SK-N-SH treated with all-trans-retinoic acid at 6 μM for 48 hours (cell line): Measurements from ENCODE around the gene FAM171A2.

Source experiments
- CREB5 ChIP-seq: fragments of 250-450 bp; sonication (Bioruptor Pico); IDR thresholded peaks from 2 replicates; pipeline ENCODE4 v1.5.1; 2020; ENCODE audit warnings: low read depth, mild to moderate bottlenecking, moderate library complexity
- ESRRG ChIP-seq: fragments of 250-450 bp; sonication (Bioruptor Pico); IDR thresholded peaks from 2 replicates; pipeline ENCODE4 v1.6.1; 2021; ENCODE audit warnings: mild to moderate bottlenecking
- PATZ1 ChIP-seq: fragments of 250-450 bp; sonication (Bioruptor Pico); IDR thresholded peaks from 2 replicates; pipeline ENCODE4 v1.8.0; 2020; ENCODE audit warnings: mild to moderate bottlenecking, moderate library complexity, borderline replicate concordance
- PPARA ChIP-seq: fragments of 250-450 bp; sonication (Bioruptor Pico); IDR thresholded peaks from 2 replicates; pipeline ENCODE4 v1.5.0; 2020; ENCODE audit warnings: mild to moderate bottlenecking, borderline replicate concordance
- TOX ChIP-seq: fragments of 250-450 bp; sonication (Bioruptor Pico); IDR thresholded peaks from 2 replicates; pipeline ENCODE4 v1.8.0; 2021; ENCODE audit warnings: mild to moderate bottlenecking, moderate library complexity, borderline replicate concordance
- TSHZ2 ChIP-seq: fragments of 250-450 bp; sonication (Bioruptor Pico); IDR thresholded peaks from 2 replicates; pipeline ENCODE4 v1.5.0; 2020; ENCODE audit warnings: mild to moderate bottlenecking, moderate library complexity
- ZC3H10 ChIP-seq: fragments of 250-450 bp; sonication (Bioruptor Pico); IDR thresholded peaks from 2 replicates; pipeline ENCODE4 v1.5.1; 2021; ENCODE audit warnings: mild to moderate bottlenecking, moderate library complexity

- TF ChIP-seq PATZ1 = no peak
- no peak for TF ChIP-seq ESRRG (CRISPR knock-in tag)
- TF ChIP-seq TSHZ2 = no peak
- TF ChIP-seq CREB5 (CRISPR knock-in tag) = no peak
- TF ChIP-seq TOX (CRISPR knock-in tag) = no peak
- TF ChIP-seq ZC3H10 (CRISPR knock-in tag) = no peak
- TF ChIP-seq PPARA (CRISPR knock-in tag) = no peak
These were observed 18.1 kb downstream of the FAM171A2 start for GRCh38 chr17:44345454-44346026.
